HepG2 (cell line): ENCODE measurements around the gene MYH3. TPM values are rescaled to one million over a fixed set of nuclear protein-coding genes. Genes with fewer than 3 reads are reported as not detected.
A peak's percentile ranks its signal among the peaks of the same experiment; 100 is the strongest.

ENCODE experiments used
- ARID5B ChIP-seq: IDR thresholded peaks from 2 replicates; pipeline ENCODE4 v1.4.0; 2020; ENCODE audit warnings: mild to moderate bottlenecking, missing genetic modification reagents
- ATF6 ChIP-seq: sonication (generic); formaldehyde crosslinking; conservative IDR thresholded peaks from 2 replicates; pipeline ENCODE4 v1.4.0; 2020; ENCODE audit warnings: missing genetic modification reagents
- CHD4 ChIP-seq: fragments of 200-600 bp; sonication (generic); IDR thresholded peaks from 2 replicates; pipeline ENCODE4 v1.7.0; 2017; ENCODE audit warnings: mild to moderate bottlenecking, low read length, borderline replicate concordance
- ETV5 ChIP-seq: IDR thresholded peaks from 2 replicates; pipeline ENCODE4 v1.6.1; 2018; ENCODE audit warnings: missing biosample characterization, missing genetic modification reagents, inconsistent platforms, borderline replicate concordance
- IKZF1 ChIP-seq: fragments of 450-650 bp; IDR thresholded peaks from 2 replicates; pipeline ENCODE4 v1.7.1; 2016
- KDM5B ChIP-seq: sonication (generic); formaldehyde crosslinking; IDR thresholded peaks from 2 replicates; pipeline ENCODE4 v1.4.0; 2020; ENCODE audit warnings: missing genetic modification reagents, mild to moderate bottlenecking, borderline replicate concordance
- MAZ ChIP-seq, 2 experiments: sonication (generic) in 1 of 2; formaldehyde crosslinking in 1 of 2; IDR thresholded peaks; 2 replicates each; pipeline versions ENCODE4 v1.5.0 to v1.6.1; 2012 to 2020; ENCODE audit warnings: low read depth in 2 of 2, mild to moderate bottlenecking in 2 of 2, borderline replicate concordance in 1 of 2, improper control_type of control experiment in 1 of 2, low read length in 1 of 2, missing genetic modification reagents in 1 of 2, moderate library complexity in 1 of 2
- RARG ChIP-seq: sonication (generic); formaldehyde crosslinking; IDR thresholded peaks from 2 replicates; pipeline ENCODE4 v1.4.0; 2020; ENCODE audit warnings: low read depth, mild to moderate bottlenecking, missing genetic modification reagents
- RXRB ChIP-seq: IDR thresholded peaks from 2 replicates; pipeline ENCODE4 v1.6.1; 2016; ENCODE audit warnings: borderline replicate concordance, missing genetic modification reagents, missing compliant biosample characterization
- SIX1 ChIP-seq: sonication (generic); formaldehyde crosslinking; IDR thresholded peaks from 2 replicates; pipeline ENCODE4 v1.4.0; 2020; ENCODE audit warnings: missing genetic modification reagents, borderline replicate concordance
- ZBED4 ChIP-seq: sonication (generic); formaldehyde crosslinking; IDR thresholded peaks from 2 replicates; pipeline ENCODE4 v1.4.0; 2020; ENCODE audit warnings: missing genetic modification reagents, borderline replicate concordance
- ZFP36L1 ChIP-seq: sonication (generic); formaldehyde crosslinking; IDR thresholded peaks from 2 replicates; pipeline ENCODE4 v1.8.0; 2022; ENCODE audit warnings: mild to moderate bottlenecking, missing genetic modification reagents, moderate library complexity
- ZNF337 ChIP-seq: sonication (generic); formaldehyde crosslinking; IDR thresholded peaks from 2 replicates; pipeline ENCODE4 v1.5.1; 2020; ENCODE audit warnings: missing genetic modification reagents, low read depth, mild to moderate bottlenecking, borderline replicate concordance
- ZNF468 ChIP-seq: sonication (generic); formaldehyde crosslinking; IDR thresholded peaks from 2 replicates; pipeline ENCODE4 v1.8.0; 2022; ENCODE audit warnings: mild to moderate bottlenecking, moderate library complexity, missing genetic modification reagents
- ZNF746 ChIP-seq: sonication (generic); formaldehyde crosslinking; IDR thresholded peaks from 2 replicates; pipeline ENCODE4 v1.8.0; 2022; ENCODE audit warnings: mild to moderate bottlenecking, missing genetic modification reagents
- ZNF850 ChIP-seq: sonication (generic); formaldehyde crosslinking; conservative IDR thresholded peaks from 2 replicates; pipeline ENCODE4 v1.9.0; 2021; ENCODE audit warnings: mild to moderate bottlenecking, missing genetic modification reagents
- ZNF878 ChIP-seq: sonication (generic); formaldehyde crosslinking; IDR thresholded peaks from 2 replicates; pipeline ENCODE4 v1.8.1; 2023; ENCODE audit warnings: mild to moderate bottlenecking, missing genetic modification reagents, moderate library complexity
- ZSCAN21 ChIP-seq: sonication (generic); formaldehyde crosslinking; IDR thresholded peaks from 2 replicates; pipeline ENCODE4 v1.8.0; 2022; ENCODE audit warnings: mild to moderate bottlenecking, missing genetic modification reagents, moderate library complexity, borderline replicate concordance
- polyA plus RNA-seq, 8 experiments: library from polyadenylated mRNA; depleted of rRNA in 3 of 8; stranded (reverse) in 7 of 8; unstranded in 1 of 8; fragments of >200 nt; fragmentation: Illumina TruSeq in 4 of 8; extraction: Trizol in 4 of 8; gene quantifications; 2 replicates each; pipeline versions ENCODE4 v1.2.1 to v1.2.3, GENCODE V29; 2011 to 2016; ENCODE audit warnings: low read depth in 4 of 8, missing spikeins in 1 of 8, mixed read lengths in 1 of 8; ENCODE audit not compliant: insufficient read depth in 1 of 8
- total RNA-seq, 5 experiments: library from RNA; depleted of rRNA; stranded (reverse); fragments of >200 nt; fragmentation: Illumina TruSeq; extraction: Trizol; gene quantifications; 2 replicates each; pipeline ENCODE4 v1.2.3, GENCODE V29; 2016; ENCODE audit warnings: low read depth in 1 of 5

MYH3 gene
- total and polyA plus RNA-seq, 2 of the 13 experiments (the other 11 are each of a cell fraction or from before 2014, with no cell fraction given), result 2.5 to 4.5 TPM

- TF ChIP-seq ATF6 (CRISPR knock-in tag) (no peak), CHD4 (no peak), MAZ (IDR thresholded peaks at IDR 0.05; ENCODE audit: borderline replicate concordance, low read depth, low read length) (peak; percentile 60; the same call in 1 of the 2 replicates), MAZ (CRISPR knock-in tag; IDR thresholded peaks at IDR 0.05; ENCODE audit: low read depth) (peak; percentile 81), SIX1 (no peak), ZNF878 (CRISPR knock-in tag) (no peak), ZSCAN21 (CRISPR knock-in tag) (peak; percentile 83), IKZF1 (no peak), ZNF850 (CRISPR knock-in tag) (no peak), ZNF746 (CRISPR knock-in tag) (no peak), RXRB (CRISPR knock-in tag) (peak; percentile 74), ZBED4 (peak; percentile 54; the same call in 1 of the 2 replicates), RARG (no peak), ZFP36L1 (CRISPR knock-in tag) (no peak), ZNF337 (CRISPR knock-in tag) (no peak), ZNF468 (CRISPR knock-in tag) (0 out of 2 replicates have a peak, but pooled peaks have one; percentile 34), ETV5 (CRISPR knock-in tag) (peak; percentile 84), KDM5B (CRISPR knock-in tag) (peak; percentile 82; the same call in 1 of the 2 replicates), ARID5B (CRISPR knock-in tag) (peak; percentile 55)
Measured at GRCh38 chr17:10697092-10698081, 40.3 kb upstream of the MYH3 start, which contains the start of the genes ADPRM and SCO1 (continued).
